ENCODE results near the gene DYNLT1. TPM values are rescaled to one million over a fixed set of nuclear protein-coding genes. Genes with fewer than 3 reads are reported as not detected.
A peak's percentile ranks its signal among the peaks of the same experiment; 100 is the strongest.

DYNLT1 gene
- total and polyA plus RNA-seq, 9 of the 15 experiments (the other 6 are each of a cell fraction or from before 2014, with no cell fraction given), result 42.2 to 583 (median 127) TPM

DNA sequence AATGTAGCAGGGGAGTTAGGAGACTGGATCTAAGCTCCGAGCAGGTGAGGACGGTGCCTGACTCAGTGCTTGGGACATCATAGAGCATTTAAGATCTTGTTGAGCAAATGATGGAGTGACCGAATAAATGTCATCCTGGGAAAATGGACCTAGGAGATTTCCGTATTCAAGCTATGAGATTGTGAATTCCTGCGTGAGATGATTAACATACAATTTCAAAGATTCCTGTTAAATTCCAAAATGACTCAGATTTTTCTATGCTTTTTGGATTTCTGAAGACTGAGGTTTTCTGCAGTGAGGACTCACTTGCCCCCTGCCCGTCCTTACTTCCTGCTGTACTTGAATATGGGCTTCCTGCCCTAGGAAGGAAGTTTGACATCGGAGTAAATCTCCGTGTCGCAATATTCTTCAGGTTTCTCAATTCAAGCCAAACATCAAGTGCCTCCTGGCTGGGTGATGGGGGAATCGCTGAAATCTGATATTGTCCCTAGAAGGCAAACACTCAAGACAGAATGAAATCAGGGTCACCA lies 10.5 kb upstream of the DYNLT1 start:
- in situ Hi-C loops (cut with MboI), result no loop called here
- intact Hi-C loops (cut with micrococcal nuclease), result no loop called here

More for the DNA sequence above, 10.5 kb upstream of the DYNLT1 start:
- FAIRE-seq, result no peak
- H3K36me3 ChIP-seq (ENCODE audit: control insufficient read depth, insufficient read depth, low read length), result no peaks in the 10 kb centered on the region
- peaks cover 3% of the 10 kb centered on the region in 2 experiments; a peak in 1 of 5 replicates for H3K4me1 ChIP-seq (replicated peaks in 1 of 2; ENCODE audit: control insufficient read depth in 2 of 2, insufficient read depth in 2 of 2, low read length in 2 of 2)
- H3K4me3 ChIP-seq, result no peak overlapping the region
- no peak for ATAC-seq
- H3K79me2 ChIP-seq (ENCODE audit: control insufficient read depth, insufficient read depth, low read length), result no peaks in the 10 kb centered on the region
- no peak overlapping the region for H3K9ac ChIP-seq (ENCODE audit: insufficient read depth in 1 of 2, low read depth in 2 of 2, low read length in 2 of 2)
- H3K27ac ChIP-seq (ENCODE audit: extremely low read depth, low read depth, low read length), result no peak overlapping the region
- H3K27me3 ChIP-seq (ENCODE audit: control insufficient read depth in 2 of 2, insufficient read depth in 2 of 2, low read length in 2 of 2), result peaks cover 48 to 57% of the 10 kb centered on the region in 2 experiments
- H2AFZ ChIP-seq (ENCODE audit: low read depth, low read length), result no peak overlapping the region
- BruUV-seq (replicated peaks), result no TSS peak
- H4K20me1 ChIP-seq (replicated peaks; ENCODE audit: control insufficient read depth, insufficient read depth, low read length), result 0 out of 2 replicates have a peak, but pooled peaks cover 3% of the 10 kb centered on the region
- no peak for DNase-seq (ENCODE audit: extremely low read depth in 1 of 4, low spot score in 3 of 4)
- 12% methylated on average over 10 of the region's 10 CpGs for WGBS (ENCODE audit: insufficient coverage, low coverage, missing lambda C conversion rate)
- no peak overlapping the region for H3K4me2 ChIP-seq (ENCODE audit: insufficient read depth, low read length)
- ChIA-PET CTCF (ENCODE audit: low intra/inter-chr PET ratio) (no interaction called here), POLR2A (interaction anchor here (1.0 to 1.7 kb wide), 3 partner anchors 9 to 11 kb away, joined by 4 to 6 read pairs (median 4); partner anchors contain the start of gene DYNLT1)
- TF ChIP-seq, protein P1, sequence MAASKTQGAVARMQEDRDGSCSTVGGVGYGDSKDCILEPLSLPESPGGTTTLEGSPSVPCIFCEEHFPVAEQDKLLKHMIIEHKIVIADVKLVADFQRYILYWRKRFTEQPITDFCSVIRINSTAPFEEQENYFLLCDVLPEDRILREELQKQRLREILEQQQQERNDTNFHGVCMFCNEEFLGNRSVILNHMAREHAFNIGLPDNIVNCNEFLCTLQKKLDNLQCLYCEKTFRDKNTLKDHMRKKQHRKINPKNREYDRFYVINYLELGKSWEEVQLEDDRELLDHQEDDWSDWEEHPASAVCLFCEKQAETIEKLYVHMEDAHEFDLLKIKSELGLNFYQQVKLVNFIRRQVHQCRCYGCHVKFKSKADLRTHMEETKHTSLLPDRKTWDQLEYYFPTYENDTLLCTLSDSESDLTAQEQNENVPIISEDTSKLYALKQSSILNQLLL (CRISPR knock-in tag; IDR thresholded peaks at IDR 0.05; ENCODE audit: borderline replicate concordance), result no peak
- TF ChIP-seq SMARCE1 (IDR thresholded peaks at IDR 0.05), result no peak
- peak; percentile 39 for TF ChIP-seq MEIS2 (IDR thresholded peaks at IDR 0.05; ENCODE audit: partially characterized antibody)
- TF ChIP-seq CREBBP (IDR thresholded peaks at IDR 0.05; ENCODE audit: low read depth, low read length), result no peak
- TF ChIP-seq E2F3 (CRISPR knock-in tag; IDR thresholded peaks at IDR 0.05), result no peak
- TF ChIP-seq ZNF41 (CRISPR knock-in tag; conservative IDR thresholded peaks at IDR 0.05), result no peak
- TF ChIP-seq CEBPB (tag; IDR thresholded peaks at IDR 0.05), result peak; percentile 90
- TF ChIP-seq, protein P2, sequence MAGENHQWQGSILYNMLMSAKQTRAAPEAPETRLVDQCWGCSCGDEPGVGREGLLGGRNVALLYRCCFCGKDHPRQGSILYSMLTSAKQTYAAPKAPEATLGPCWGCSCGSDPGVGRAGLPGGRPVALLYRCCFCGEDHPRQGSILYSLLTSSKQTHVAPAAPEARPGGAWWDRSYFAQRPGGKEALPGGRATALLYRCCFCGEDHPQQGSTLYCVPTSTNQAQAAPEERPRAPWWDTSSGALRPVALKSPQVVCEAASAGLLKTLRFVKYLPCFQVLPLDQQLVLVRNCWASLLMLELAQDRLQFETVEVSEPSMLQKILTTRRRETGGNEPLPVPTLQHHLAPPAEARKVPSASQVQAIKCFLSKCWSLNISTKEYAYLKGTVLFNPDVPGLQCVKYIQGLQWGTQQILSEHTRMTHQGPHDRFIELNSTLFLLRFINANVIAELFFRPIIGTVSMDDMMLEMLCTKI (IDR thresholded peaks at IDR 0.05; ENCODE audit: partially characterized antibody), result no peak
- TF ChIP-seq RBBP5 (IDR thresholded peaks at IDR 0.05; ENCODE audit: borderline replicate concordance, insufficient read depth, low read length, poor library complexity, severe bottlenecking), result no peak
- TF ChIP-seq ETV1 (tag; conservative IDR thresholded peaks at IDR 0.05; ENCODE audit: low read depth), result peak; percentile 23; the same call in 1 of the 2 replicates
- TF ChIP-seq NEUROD1 (IDR thresholded peaks at IDR 0.05; ENCODE audit: borderline replicate concordance, low read depth, low read length, partially characterized antibody), result no peak
- no peak for TF ChIP-seq PHF20 (IDR thresholded peaks at IDR 0.05; ENCODE audit: partially characterized antibody)
- TF ChIP-seq GABPA (tag; conservative IDR thresholded peaks at IDR 0.05; ENCODE audit: low read depth), result peak; percentile 30; the same call in 1 of the 2 replicates
- TF ChIP-seq NFXL1 (CRISPR knock-in tag; IDR thresholded peaks at IDR 0.05), result no peak
- TF ChIP-seq CEBPG (CRISPR knock-in tag; IDR thresholded peaks at IDR 0.05), result no peak
- peak; percentile 60 to 77; a peak in 3 of 4 replicates for TF ChIP-seq CEBPG (tag; conservative IDR thresholded peaks at IDR 0.05 in 1 of 2, IDR thresholded peaks at IDR 0.05 in 1 of 2)
- TF ChIP-seq SMAD3 (CRISPR knock-in tag; conservative IDR thresholded peaks at IDR 0.05), result no peak
- no peaks in the 10 kb centered on the region for H3K9me1 ChIP-seq (ENCODE audit: control insufficient read depth, insufficient read depth, low read length)
- H3K9me3 ChIP-seq (replicated peaks; ENCODE audit: control insufficient read depth, insufficient read depth, low read depth, low read length), result no peaks in the 10 kb centered on the region
